PC-3 (cell line): ENCODE measurements around the gene TMEM164.

Experiments used
- CTCF ChIP-seq: fragments of 300-600 bp; sonication (generic); conservative IDR thresholded peaks from 2 replicates; pipeline ENCODE4 v1.5.1; 2017; ENCODE audit warnings: antibody characterized with exemption, low read depth, mild to moderate bottlenecking, low read length
- EZH2phosphoT487 ChIP-seq: fragments of 300-600 bp; sonication (generic); IDR thresholded peaks from 2 replicates; pipeline ENCODE4 v1.6.1; 2018; ENCODE audit warnings: mild to moderate bottlenecking, antibody characterized with exemption, low read length, borderline replicate concordance

GRCh38 chrX:110138557-110138956 lies 135.6 kb downstream of the TMEM164 start:
- TF ChIP-seq CTCF (no peak), EZH2phosphoT487 (no peak)
